NCI-H187 treated with DMSO at 0.1 percent for 48 hours (cell line): ENCODE measurements around the gene NCEH1.
"Not testable (repeated sequence)": the region's sequence is repeated elsewhere in the genome, so short reads cannot be mapped to it uniquely, and the experiment has no call there.

ENCODE experiments used
- DNase-seq: peaks from one replicate; lab custom pipeline; 2025; lab: John Stamatoyannopoulos, UW

NCEH1 gene

DNA sequence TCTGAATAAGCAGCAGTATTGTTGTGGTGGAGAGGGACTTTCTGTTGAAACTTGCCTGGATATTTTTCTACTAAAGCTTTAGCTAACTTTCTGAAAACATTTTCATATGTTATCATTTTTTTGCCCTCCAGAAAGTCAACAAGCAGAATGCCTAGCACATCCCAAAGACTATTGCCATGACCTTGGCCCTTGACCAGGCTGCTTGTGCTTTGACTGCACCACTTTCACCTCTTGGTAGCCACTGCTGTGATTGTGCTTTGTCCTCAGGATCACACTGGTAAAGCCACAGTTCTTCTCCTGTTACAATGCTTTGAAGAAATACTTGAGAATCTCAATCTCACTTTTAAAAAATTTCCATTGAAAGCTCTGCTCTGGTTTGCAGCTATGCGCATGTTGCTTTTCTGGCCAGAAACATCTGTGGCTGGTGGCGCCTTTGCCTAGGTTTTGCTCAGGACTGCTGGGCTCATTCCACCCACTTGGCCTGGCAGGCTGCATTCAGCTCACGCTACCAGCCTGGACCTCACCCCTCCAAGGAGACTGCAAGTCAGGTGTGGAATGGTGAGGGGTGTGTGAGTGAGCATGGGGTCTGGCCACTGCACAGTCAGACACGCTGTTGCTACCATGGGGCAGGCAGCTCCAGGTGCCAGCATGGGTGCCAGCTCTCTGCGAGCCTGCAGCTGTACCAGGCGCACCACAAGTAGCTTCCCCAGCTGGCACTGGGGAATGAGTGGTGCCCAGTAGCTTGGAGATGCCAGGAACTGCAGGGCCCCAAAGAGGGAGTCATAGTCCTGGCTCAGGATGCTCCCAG, 97.8 kb downstream of the NCEH1 start:
- DNase-seq = no peak

DNA sequence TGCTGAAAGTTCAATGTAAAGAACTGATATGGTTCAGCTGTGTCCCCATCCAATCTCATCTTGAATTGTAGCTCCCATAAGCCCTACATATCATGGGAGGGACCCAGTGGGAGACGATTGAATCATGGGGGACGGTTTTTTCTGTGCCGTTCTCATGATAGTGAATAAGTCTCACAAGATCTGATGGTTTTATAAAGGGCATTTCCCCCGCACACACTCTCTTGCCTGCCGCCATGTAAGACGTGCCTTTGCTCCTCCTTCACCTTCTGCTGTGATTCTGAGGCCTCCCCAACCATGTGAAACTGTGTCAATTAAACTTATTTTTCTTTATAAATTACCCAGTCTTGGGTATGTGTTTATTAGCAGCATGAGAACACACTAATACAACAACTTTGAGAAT, 101.1 kb downstream of the NCEH1 start:
- no peak for DNase-seq

DNA sequence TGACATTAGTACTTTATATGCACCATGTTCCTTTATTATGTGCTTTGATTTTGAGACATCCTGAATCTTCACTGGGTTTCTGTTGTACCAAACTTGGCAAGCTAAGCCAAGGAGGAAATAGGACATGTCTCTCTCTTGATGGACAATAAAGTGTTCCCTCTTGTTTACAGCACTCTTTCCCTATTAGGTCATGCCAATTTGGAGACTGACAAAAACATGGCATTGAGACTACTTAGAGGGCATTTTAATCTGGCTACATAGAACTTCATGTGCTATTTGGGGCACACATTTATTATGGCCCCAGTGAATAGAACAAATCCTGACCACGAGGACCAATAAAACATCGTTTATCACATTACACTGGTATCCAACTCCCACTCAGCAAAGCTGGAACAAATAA, 102.3 kb downstream of the NCEH1 start:
- DNase-seq = no peak

DNA sequence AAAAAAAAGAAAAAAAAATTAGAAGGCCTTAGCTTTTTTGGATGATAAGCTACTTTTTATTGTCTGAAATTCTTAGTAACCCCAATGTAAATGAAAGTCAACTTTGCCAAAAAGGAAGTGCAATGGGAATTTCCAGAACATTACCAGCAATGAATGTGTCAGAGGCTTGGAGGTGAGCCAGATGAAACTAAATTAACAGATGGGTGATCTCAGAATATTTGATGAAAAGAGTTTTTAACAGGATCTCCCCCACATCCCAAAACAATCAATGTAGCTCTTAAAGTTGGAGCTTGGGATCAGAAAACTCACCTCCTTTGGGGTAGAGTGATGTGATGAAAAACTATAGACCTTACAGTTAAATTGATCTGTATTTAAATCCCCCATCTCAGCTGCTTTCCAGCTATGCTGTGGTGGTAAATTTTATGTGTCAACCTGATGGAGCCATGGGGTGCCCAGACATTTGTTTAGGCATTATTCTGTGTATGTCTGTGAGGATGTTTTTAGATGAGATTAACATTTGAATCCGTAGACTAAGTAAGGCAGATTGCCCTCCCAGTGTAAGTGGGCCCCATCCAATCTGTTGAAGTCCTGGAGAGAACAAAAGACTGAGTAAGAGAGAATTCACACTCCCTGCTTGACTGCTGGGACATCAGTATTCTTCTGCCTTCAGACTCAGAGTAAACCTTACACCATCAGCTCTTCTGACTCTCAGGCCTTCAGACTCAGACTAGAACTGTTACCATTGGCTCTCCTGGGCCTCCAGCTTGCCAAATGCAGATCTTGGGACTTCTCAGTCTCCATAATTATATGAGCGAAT, 103.4 kb downstream of the NCEH1 start:
- DNase-seq = no peak

DNA sequence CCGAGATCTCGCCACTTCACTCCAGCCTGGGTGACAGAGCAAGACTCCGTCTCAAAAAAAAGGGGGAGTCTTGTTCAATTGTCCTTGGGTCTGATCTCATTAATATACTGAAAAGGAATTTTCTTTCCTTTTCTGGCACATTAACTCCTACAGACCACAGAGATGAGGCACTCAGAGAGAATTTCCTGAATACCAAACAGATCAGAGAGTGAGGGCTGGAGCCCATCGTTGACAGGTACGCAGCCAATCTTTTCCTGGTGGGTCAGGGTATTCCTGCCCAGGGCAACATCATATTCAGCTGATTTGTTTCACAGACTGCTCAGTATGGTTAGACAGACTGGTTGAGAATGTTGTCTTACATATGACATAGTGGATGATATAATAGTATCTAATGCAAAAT, 104.8 kb downstream of the NCEH1 start:
- no peak for DNase-seq

DNA sequence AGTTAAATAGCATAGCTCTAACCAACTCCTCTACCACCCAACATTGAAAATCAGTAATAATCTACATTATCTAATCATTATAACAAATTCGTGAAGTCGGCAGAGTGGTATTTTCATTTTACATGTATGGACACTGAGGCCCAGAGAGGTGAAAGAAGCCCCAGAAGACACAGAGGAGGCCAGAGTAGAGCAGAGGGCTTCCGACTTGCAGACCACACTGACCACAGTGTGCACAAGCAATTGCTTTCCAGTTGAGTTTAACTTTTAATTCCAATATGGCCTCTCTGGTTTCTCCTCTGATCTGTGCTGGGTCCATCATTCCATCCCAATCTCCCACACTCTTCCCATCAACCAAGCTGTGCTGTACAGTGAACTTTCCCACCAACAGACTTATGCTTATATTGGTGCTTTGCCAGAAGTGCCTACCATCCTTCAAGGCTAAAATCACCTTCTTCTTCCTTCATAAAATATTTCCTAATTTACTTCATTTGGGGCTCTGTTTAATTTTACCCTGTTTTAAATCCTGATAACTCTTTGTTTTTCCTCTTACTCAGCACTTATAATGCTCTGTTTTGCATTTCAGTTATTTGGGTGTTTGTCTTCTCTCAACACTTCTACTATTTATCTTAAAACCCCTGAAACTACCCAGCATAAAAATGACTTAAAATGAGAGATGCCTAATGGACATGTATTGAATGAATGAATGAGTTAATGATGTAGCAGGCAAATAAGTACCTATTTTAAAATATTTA, 105.8 kb downstream of the NCEH1 start:
- DNase-seq = no peak

DNA sequence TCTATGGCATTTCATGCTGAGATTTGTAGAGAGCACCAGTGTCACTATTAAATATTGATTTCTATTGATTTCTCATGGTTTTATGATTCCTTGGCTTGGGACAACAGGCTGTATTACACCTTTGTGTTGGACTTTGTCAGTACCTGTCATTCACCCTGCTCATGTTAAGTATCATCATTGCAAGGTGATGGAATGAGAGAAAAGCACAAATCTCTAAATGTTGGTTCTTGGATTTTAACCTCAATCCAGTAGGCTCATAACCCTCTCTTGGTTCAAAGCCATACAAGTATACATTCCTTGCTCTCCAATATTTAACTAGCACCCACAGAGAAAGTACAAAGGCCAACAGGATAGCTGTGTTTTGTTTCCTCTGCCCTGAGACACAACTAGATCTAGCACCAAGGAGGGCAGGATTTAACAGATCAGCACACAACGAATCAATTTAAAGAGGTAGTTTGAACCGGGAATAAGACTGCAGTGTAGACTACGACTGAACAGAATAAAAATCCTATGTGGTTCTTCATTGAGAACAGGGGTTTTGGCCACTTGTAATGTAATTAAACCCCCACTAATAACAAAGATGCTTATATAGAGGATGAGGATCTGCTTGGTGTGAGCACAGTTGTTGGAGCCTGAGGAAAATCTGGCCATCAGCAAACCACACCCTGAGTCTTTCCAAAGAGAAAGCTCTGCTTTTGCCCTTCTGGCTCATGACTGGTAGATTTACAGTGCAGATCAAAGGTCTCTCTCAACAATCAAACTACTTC, 109.6 kb downstream of the NCEH1 start:
- no peak for DNase-seq

DNA sequence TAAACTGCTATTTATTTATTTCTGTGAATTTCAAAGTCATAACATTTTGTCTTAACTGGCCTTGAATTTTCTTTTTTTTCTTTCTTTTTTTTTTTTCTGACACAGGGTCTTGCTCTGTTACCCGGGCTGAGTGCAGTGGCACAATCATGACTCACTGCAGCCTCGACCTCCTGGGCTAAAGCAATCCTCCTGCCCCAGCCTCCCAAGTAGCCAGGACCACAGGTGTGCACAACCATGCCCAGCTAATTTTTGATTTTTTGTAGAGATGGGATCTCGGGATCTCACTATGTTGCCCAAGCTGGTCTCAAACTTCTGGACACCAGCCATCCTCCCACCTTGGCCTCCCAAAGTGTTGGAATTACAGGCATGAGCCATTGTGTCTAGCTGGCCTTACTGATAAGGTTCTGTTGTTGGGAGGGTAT, 110.2 kb downstream of the NCEH1 start:
- no peak for DNase-seq

DNA sequence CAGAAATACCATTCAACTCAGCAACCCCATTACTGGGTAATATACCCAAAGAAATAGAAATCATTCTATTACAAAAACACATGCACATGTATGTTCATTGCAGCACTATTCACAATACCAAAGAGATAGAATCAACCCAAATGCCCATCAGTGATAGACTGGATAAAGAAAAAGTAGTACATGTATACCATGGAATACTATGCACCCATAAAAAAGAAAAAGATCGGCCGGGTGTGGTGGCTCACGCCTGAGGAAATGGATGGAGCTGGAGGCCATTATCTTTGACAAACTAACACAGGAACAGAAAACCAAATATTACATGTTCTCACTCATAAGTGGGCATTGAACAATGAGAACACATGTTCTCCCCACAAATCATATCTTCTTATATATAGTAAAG, 112.0 kb downstream of the NCEH1 start:
- DNase-seq = no peak

DNA sequence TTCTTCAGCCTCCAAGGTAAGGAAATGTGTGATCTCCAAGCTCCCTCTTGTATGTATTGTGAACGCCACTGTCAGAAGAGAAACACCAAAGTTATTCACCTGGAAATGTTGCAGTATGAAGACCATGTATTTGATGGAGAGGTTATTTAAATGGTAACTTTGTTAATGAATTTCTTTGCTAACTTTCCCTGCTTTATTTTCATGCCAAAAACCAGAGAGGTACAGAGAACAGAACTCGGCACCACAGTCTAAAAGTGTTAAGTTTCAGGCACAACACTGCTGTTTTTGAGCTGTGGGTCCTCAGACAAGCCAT, 114.5 kb downstream of the NCEH1 start:
- no peak for DNase-seq

DNA sequence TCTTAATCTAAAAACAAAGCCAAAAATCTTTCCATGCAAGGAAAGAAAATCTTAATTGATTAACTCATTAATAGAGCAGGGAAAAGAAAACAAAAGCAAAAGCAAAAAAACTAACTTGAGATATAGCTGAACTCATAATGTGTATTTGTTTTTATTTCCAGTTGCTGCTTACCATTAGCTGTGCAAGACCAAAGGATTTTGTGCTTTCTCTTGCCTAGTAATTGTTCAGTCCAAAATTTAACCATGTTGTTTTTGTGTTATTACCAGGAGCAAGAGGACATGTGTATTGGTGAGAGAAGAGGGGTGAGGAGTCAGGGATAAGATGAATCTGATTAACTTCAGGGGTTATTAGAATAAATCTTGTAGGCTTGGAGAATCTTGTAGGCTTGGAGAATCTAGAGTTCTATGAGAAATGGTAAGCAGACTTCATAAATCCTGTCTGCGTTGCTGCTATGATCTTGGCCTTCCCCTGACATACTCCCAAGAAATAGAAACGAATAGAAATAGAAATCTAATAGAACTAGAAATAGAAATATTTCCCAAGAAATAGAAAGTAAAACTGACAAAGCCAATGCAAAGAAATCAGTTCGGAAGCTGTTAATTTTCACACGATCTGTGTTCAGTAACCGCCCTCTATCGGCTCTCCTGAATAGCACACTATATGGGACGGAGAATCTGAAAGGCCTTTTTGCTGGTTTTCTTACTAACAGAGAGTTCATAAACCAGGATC, 115.0 kb downstream of the NCEH1 start:
- no peak for DNase-seq

DNA sequence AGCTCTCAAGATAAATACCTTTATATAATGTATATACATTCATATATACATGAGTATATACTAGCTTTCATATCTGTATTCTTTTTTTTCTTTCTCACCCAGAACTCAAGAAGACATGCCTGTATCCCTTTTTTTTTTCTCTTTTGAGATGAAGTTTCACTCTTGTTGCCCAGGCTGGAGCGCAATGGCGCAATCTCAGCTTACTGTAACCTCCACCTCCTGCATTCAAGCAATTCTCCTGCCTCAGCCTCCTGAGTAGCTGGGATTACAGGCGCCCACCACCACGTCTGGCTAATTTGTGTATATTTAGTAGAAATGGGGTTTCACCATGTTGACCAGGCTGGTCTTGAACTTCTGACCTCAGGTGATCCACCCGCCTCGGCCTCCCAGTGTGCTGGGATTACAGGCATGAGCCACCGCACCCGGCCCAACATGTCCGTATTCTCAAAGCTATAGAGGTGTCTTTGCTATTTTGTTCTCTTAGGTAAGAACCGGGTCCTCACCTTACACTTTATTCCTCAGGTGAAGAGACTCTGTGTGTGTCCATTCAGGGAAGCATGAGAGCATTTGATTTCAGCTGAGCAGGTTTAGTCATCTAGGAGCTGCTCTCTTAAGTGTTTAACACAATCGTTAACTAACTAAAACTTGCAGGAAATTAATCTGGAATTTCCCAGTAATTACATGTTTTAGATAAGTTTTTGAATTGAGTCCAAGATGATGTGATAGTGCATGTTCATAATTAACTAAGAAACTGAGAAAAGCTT, 115.8 kb downstream of the NCEH1 start:
- not testable (repeated sequence) for DNase-seq

DNA sequence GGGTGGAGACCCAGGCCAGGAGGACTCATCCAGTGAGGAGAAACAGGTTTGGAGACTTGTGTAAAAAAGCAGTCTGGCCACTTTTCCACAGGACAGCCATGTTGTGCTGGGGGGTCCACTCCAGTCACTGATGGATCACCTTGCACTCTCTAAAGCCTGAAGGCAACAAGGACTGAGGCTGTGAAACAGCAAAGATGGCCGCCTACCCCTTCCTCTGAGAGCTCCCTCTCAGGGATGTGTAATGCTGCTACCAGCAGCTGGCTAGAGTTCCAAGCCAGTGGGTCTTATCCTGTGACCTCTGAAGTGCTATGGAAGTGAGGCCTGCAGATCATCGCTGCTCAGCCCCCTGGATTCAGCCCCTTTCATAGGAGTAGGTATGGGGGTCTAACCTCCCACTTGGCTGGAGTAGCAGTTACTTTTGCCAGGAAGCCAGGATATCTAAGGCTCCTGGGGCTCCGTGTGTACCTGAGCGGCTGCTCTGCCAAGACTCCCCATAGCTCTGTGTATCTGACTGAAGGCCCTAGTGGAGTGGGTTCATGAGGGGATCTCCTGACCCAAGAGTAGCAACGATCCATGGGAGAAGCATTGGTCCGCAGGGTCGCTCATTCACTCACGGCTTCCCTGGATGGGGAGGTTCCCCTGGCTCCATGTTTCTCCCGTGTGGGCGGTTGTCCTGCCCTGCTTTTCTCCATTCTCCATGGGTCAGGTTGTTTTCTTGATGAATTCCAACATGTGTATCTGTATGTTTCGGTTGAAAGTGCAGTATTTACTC, 117.8 kb downstream of the NCEH1 start:
- DNase-seq = no peak

DNA sequence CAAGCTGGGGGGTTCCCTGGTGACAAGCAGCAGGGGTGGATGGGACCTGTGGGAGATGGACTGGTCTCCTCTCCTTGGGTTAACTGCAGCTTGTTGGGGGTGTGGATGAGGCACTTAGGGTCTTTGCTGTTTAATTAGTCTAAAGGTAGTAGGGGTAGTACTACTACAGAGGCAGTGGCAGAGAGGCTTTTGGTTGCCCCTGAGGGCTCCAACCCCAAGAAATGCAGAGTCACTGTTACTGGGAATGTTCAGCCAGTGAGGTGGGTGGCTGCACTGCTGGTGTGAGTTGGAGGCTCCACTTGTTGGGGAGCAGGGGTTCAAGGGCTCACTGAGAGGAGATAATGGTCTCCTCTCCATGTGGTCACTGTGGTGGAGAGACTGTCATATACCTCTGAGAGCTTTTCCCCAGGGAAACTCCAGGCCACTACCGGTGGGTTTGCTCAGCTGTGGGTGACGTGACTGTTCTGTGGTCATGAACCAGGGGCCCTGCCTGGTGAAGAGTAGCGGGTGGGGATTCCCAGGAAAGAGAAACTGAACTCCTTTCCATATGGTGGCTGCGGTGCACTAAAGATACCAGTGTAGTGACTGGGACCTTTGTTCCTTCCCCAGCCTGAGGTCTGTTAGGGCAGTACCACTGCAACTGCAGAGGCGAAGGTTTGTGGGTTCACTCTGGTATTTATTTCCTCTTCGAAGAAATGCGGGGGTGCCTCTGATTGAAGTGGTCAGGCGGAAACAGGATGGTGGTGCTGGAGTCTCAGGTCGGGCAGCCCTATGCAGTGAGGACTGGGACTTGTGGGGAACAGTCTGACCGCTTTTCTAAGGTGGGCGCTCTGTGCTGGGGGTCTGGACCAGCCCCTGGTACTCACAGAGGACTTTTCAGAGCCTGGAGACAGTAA, 118.7 kb downstream of the NCEH1 start:
- no peak for DNase-seq

DNA sequence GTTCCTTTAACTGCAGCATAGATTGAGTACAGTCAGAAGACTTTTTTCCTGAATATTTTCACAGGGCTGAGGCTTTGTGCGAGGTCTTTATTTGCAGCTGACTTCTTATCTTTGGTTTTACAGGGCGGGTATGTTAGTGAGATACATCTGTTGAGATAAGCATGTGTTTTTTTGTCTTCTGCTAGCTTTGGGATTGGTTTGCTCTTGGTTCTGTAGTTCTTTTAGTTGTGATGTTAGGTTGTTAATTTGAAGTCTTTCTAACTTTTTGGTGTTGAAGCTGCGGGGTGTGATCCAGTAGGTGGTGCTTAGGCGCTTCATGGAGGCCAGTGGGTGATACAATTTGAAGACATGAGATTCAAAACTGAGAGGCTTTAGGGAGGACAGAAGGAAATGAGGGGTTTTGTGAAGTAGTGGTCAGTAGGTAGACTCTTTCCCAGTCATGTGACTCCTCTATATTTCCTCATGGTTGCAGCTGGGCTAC, 119.7 kb downstream of the NCEH1 start:
- no peak for DNase-seq

DNA sequence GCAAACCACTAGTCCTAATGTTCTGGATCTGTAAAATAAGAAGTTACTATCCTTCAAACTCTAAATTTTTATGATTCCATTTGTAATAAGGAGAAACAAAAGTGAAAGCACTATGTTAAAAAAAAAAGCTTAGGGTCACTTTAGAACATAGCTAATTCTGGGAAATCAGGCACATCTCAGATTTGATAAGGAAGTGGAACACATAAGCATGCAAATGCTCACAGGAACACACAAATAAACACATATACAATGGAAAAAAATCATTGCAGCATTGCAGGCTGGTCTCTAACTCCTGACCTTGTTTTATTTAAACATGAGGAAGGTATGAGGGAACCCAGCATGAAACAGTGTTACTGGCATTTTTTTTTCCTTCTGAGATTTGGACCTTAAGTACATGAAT, 124.4 kb downstream of the NCEH1 start:
- DNase-seq = no peak

DNA sequence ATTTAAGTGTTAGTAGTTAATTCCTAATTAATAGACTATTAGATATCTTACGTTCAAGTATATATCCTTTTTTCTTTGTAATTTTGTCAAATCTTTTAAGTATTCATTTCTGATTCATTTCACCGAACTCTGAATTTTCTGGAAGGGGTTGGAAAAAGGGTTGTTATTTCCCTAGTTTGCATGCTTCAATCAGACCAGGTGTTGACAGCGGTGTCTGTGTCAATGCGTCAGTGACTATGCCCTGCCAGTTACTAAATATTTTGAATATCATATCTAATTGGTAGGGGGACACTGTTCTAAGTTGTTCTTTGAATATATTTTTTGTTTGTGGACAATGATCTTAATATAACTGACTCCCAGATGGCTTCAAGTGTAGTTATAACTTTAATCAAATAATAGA, 124.9 kb downstream of the NCEH1 start:
- DNase-seq = no peak

DNA sequence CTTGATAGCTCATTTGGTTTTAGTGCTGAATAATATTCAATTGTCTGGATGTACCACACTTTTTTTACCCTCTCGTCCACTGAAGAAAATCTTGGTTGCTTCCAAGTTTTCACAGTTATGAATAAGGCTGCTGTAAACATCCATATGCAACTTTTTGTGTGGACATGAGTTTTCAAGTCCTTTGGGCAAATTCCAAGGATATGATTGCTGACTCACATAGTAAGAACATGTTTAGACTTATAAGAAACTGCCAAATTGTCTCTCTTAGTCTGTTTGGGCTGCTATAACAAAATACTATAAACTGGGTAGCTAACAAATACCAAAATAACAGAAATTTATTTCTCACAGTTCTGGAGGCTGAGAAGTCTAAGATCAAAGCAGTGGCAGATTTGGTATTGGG, 128.2 kb downstream of the NCEH1 start:
- no peak for DNase-seq

DNA sequence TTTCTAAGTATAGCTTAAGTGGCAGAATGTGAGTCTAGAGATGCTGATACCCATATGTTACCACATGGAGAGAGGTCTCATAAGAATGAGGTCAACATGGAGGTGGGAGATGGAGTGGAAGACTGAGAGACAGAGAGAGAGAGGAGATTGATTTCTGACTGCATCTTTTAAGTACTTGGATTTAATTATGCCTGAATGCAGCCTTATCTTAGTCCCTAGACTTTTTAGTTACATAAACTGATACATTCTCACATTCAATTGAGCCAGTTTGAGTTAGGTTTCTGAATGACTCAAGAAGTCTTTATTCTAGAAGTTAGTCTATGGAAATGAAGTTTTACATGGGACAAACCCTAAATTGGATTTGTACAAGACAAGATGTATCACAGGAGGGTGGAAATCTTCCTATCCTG, 129.1 kb downstream of the NCEH1 start:
- no peak for DNase-seq
